CD4-positive, alpha-beta memory T cell (primary cell): ENCODE results near the gene RNMT. TPM values are rescaled to one million over a fixed set of nuclear protein-coding genes. Genes with fewer than 3 reads are reported as not detected.
"Not testable (repeated sequence)": the region's sequence is repeated elsewhere in the genome, so short reads cannot be mapped to it uniquely, and the experiment has no call there.

Experiments
- CTCF ChIA-PET: fragments of 350-600 bp; sonication (Branson Sonifier 250); formaldehyde crosslinking; loops from one replicate; lab custom pipeline; 2021; ENCODE audit warnings: inconsistent platforms; ENCODE audit not compliant: partially characterized antibody; lab: Charles Lee
- POLR2A ChIA-PET: fragments of 350-600 bp; sonication (Branson Sonifier 250); formaldehyde crosslinking; loops from one replicate; lab custom pipeline; 2021; ENCODE audit not compliant: partially characterized antibody; lab: Charles Lee
- DNase-seq, 5 donors: peaks; one replicate each; pipeline versions ENCODE4 v3.0.0 to v3.0.0-alpha.2; 2020 to 2022; ENCODE audit warnings: mixed read lengths in 1 of 5
- H3K27ac ChIP-seq: one replicate; pipeline ENCODE4 v1.7.0; 2013; ENCODE audit warnings: low read depth, low read length
- H3K27me3 ChIP-seq: 2 replicates; pipeline ENCODE4 v1.7.0; 2013; ENCODE audit warnings: mild to moderate bottlenecking, low read length, moderate library complexity; ENCODE audit not compliant: insufficient read depth
- H3K36me3 ChIP-seq: 2 replicates; pipeline ENCODE4 v1.7.0; 2013; ENCODE audit warnings: mild to moderate bottlenecking, low read length, moderate library complexity; ENCODE audit not compliant: insufficient read depth
- H3K4me1 ChIP-seq: 2 replicates; pipeline ENCODE4 v1.7.0; 2013; ENCODE audit warnings: mild to moderate bottlenecking, low read length, moderate library complexity; ENCODE audit not compliant: insufficient read depth
- H3K4me3 ChIP-seq, 2 donors: one replicate each; pipeline ENCODE4 v1.7.0; 2013; ENCODE audit warnings: low read length in 2 of 2, mild to moderate bottlenecking in 1 of 2
- H3K9me3 ChIP-seq, 2 donors: one replicate each; pipeline ENCODE4 v1.7.0; 2013; ENCODE audit warnings: low read length in 2 of 2, control low read depth in 1 of 2; ENCODE audit not compliant: control insufficient read depth in 1 of 2
- H3K27ac Mint-ChIP-seq, 7 donors: one replicate each; pipeline ENCODE4 v1.8.0; 2020 to 2021; ENCODE audit warnings: mixed read lengths in 7 of 7, mild to moderate bottlenecking in 6 of 7, inconsistent platforms in 3 of 7, moderate library complexity in 3 of 7
- H3K27me3 Mint-ChIP-seq, 2 donors: one replicate each; pipeline ENCODE4 v1.8.0; 2020 to 2021; ENCODE audit warnings: mixed read lengths in 2 of 2
- H3K36me3 Mint-ChIP-seq, 2 donors: one replicate each; pipeline ENCODE4 v1.8.0; 2020 to 2021; ENCODE audit warnings: mixed read lengths in 2 of 2, inconsistent platforms in 1 of 2, mild to moderate bottlenecking in 1 of 2
- H3K4me1 Mint-ChIP-seq, 4 donors: one replicate each; pipeline ENCODE4 v1.8.0; 2020 to 2021; ENCODE audit warnings: mixed read lengths in 4 of 4, mild to moderate bottlenecking in 1 of 4
- H3K4me3 Mint-ChIP-seq, 8 donors: one replicate each; pipeline ENCODE4 v1.8.0; 2020 to 2021; ENCODE audit warnings: mixed read lengths in 8 of 8, mild to moderate bottlenecking in 7 of 8, moderate library complexity in 6 of 8, inconsistent platforms in 3 of 8
- H3K9me3 Mint-ChIP-seq, 8 donors: one replicate each; pipeline ENCODE4 v1.8.0; 2020 to 2021; ENCODE audit warnings: mixed read lengths in 8 of 8, mild to moderate bottlenecking in 5 of 8, inconsistent platforms in 3 of 8, moderate library complexity in 1 of 8
- intact Hi-C: fragments of 100-400 bp; cut with micrococcal nuclease; formaldehyde crosslinking; loops from one replicate; pipeline ENCODE4 v1.15.1; 2023
- polyA plus RNA-seq, 2 donors: library from polyadenylated mRNA; unstranded; fragments of 300-500 nt; fragmentation: Illumina TruSeq; gene quantifications; one replicate each; pipeline ENCODE4 v1.2.3, GENCODE V29; 2021
- total RNA-seq, 2 experiments: library from RNA; stranded (reverse); gene quantifications; one replicate each; pipeline ENCODE4 v1.2.3, GENCODE V29; 2021

The RNMT gene
- total RNA-seq, result 10 to 100 TPM; 53.7 to 55.0 TPM
- polyA plus RNA-seq, result 10 to 100 TPM; 40.4 to 50.3 TPM

GRCh38 chr18:13726232-13726971 is at the start of gene RNMT, which contains the start of gene FAM210A:
TSS of gene RNMT (plus strand) at chr18:13726673. CDS start at chr18:13731518, 4,845 bp downstream.
TSS of gene FAM210A (minus strand) at chr18:13726558. CDS start at chr18:13682077, 44,481 bp downstream.
- H3K4me1 ChIP-seq, result peaks cover 49% of the 10 kb centered on the region
- H3K27ac ChIP-seq, result peak within 1 kb of the TSS; percentile 96
- DNase-seq, result peak; percentile 90 to 95 (median 92)
- Mint-ChIP-seq H3K9me3 (peaks cover 0 to under 1% (median 0%) of the 10 kb centered on the region in 8 donors), H3K36me3 (peaks cover 10 to 28% of the 10 kb centered on the region in 2 donors), H3K4me3 (peak within 1 kb of the TSS; percentile 87 to 97 (median 92)), H3K27me3 (no peaks in the 10 kb centered on the region), H3K4me1 (peaks cover 41 to 67% (median 51%) of the 10 kb centered on the region in 4 donors), H3K27ac (peak within 1 kb of the TSS; percentile 85 to 98 (median 97))
- POLR2A ChIA-PET, result interaction anchor here (0.6 to 2.6 kb wide), 14 partner anchors 19 to 1350 kb away, joined by 3 to 13 read pairs (median 4); partner anchors contain the start of genes AFG3L2, CEP192, PTPN2 and SEH1L
- CTCF ChIA-PET, result interaction anchor here (1.1 to 2.0 kb wide), 3 partner anchors 12 to 510 kb away, joined by 3 to 12 read pairs (median 3); no protein-coding TSS in a partner anchor
- peak within 1 kb of the TSS; percentile 76 to 78 for H3K4me3 ChIP-seq
- H3K36me3 ChIP-seq, result peaks cover under 1% of the 10 kb centered on the region
- intact Hi-C loops, result loop anchor here (1.0 to 5.0 kb wide), 9 partner anchors 118 to 1024 kb away; partner anchors contain the start of genes CEP192, CEP76, PSMG2 and PTPN2
- H3K9me3 ChIP-seq, result no peaks in the 10 kb centered on the region
- H3K27me3 ChIP-seq, result no peaks in the 10 kb centered on the region

GRCh38 chr18:13677350-13677749 is 49.1 kb upstream of the RNMT start:
- H3K27me3 ChIP-seq, H3K27me3 Mint-ChIP-seq, DNase-seq, H3K4me3 Mint-ChIP-seq, intact Hi-C loops, H3K27ac Mint-ChIP-seq, H3K4me1 Mint-ChIP-seq, POLR2A ChIA-PET, H3K4me1 ChIP-seq, H3K9me3 Mint-ChIP-seq, H3K27ac ChIP-seq, H3K9me3 ChIP-seq, H3K4me3 ChIP-seq, H3K36me3 ChIP-seq: not testable (repeated sequence)
- peaks cover 0 to 11% of the 10 kb centered on the region in 2 donors for H3K36me3 Mint-ChIP-seq
- CTCF ChIA-PET, result interaction anchor here (1.2 kb wide), 1 partner anchor 9 kb away, joined by 3 read pairs; no protein-coding TSS in a partner anchor

GRCh38 chr18:13680612-13681011 is 45.9 kb upstream of the RNMT start:
- Mint-ChIP-seq H3K9me3 (no peaks in the 10 kb centered on the region), H3K27me3 (no peaks in the 10 kb centered on the region), H3K4me3 (no peak overlapping the region), H3K27ac (no peak overlapping the region), H3K4me1 (peaks cover 0 to 11% (median 7%) of the 10 kb centered on the region in 4 donors), H3K36me3 (peaks cover 0 to 11% of the 10 kb centered on the region in 2 donors)
- intact Hi-C loops, result loop anchor here (2.0 kb wide), 1 partner anchor 464 kb away; no protein-coding TSS in a partner anchor
- Histone ChIP-seq H3K27me3 (no peaks in the 10 kb centered on the region), H3K9me3 (no peaks in the 10 kb centered on the region), H3K4me1 (no peaks in the 10 kb centered on the region), H3K4me3 (no peak overlapping the region), H3K36me3 (no peaks in the 10 kb centered on the region), H3K27ac (no peak overlapping the region)
- no peak for DNase-seq
- ChIA-PET POLR2A (no interaction called here), CTCF (interaction anchor here (1.0 kb wide), 1 partner anchor 465 kb away, joined by 3 read pairs; no protein-coding TSS in a partner anchor)

GRCh38 chr18:13681701-13682100 is 44.8 kb upstream of the RNMT start:
- Histone ChIP-seq H3K27ac (no peak overlapping the region), H3K9me3 (no peaks in the 10 kb centered on the region), H3K4me3 (no peak overlapping the region), H3K27me3 (no peaks in the 10 kb centered on the region), H3K4me1 (no peaks in the 10 kb centered on the region), H3K36me3 (no peaks in the 10 kb centered on the region)
- intact Hi-C loops, result loop anchor here (2.0 kb wide), 1 partner anchor 465 kb away; no protein-coding TSS in a partner anchor
- CTCF ChIA-PET, result interaction anchor here (0.7 kb wide), 1 partner anchor 9 kb away, joined by 3 read pairs; no protein-coding TSS in a partner anchor
- Mint-ChIP-seq H3K4me1 (peaks cover 3 to 12% (median 8%) of the 10 kb centered on the region in 4 donors), H3K27ac (no peak overlapping the region), H3K36me3 (peaks cover 0 to 9% of the 10 kb centered on the region in 2 donors), H3K4me3 (no peak overlapping the region), H3K27me3 (no peaks in the 10 kb centered on the region), H3K9me3 (no peaks in the 10 kb centered on the region)
- no peak for DNase-seq
- POLR2A ChIA-PET, result no interaction called here

- DNase-seq, result no peak
- Mint-ChIP-seq H3K27me3 (no peaks in the 10 kb centered on the region), H3K36me3 (peaks cover 8 to 11% of the 10 kb centered on the region in 2 donors), H3K4me3 (no peak overlapping the region), H3K9me3 (no peaks in the 10 kb centered on the region), H3K27ac (no peak overlapping the region), H3K4me1 (peaks cover 18 to 23% (median 21%) of the 10 kb centered on the region in 4 donors)
- H3K27ac ChIP-seq, result no peak overlapping the region
- H3K9me3 ChIP-seq, result no peaks in the 10 kb centered on the region
- H3K4me1 ChIP-seq, result no peaks in the 10 kb centered on the region
- POLR2A ChIA-PET, result no interaction called here
- H3K36me3 ChIP-seq, result no peaks in the 10 kb centered on the region
- intact Hi-C loops, result no loop called here
- H3K4me3 ChIP-seq, result no peak overlapping the region
- CTCF ChIA-PET, result no interaction called here
- H3K27me3 ChIP-seq, result no peaks in the 10 kb centered on the region
These were observed 41.9 kb upstream of the RNMT start for GRCh38 chr18:13684546-13684945.

- Mint-ChIP-seq H3K27ac (no peak overlapping the region), H3K4me3 (no peak overlapping the region), H3K4me1 (peaks cover 23 to 33% (median 29%) of the 10 kb centered on the region in 4 donors), H3K36me3 (peaks cover 0 to 18% of the 10 kb centered on the region in 2 donors), H3K27me3 (no peaks in the 10 kb centered on the region), H3K9me3 (peaks cover 0 to 12% (median 8%) of the 10 kb centered on the region in 8 donors)
- ChIA-PET CTCF (no interaction called here), POLR2A (no interaction called here)
- no peaks in the 10 kb centered on the region for H3K36me3 ChIP-seq
- H3K4me1 ChIP-seq, result no peaks in the 10 kb centered on the region
- no peaks in the 10 kb centered on the region for H3K27me3 ChIP-seq
- intact Hi-C loops, result no loop called here
- DNase-seq, result no peak
- no peak overlapping the region for H3K27ac ChIP-seq
- no peak overlapping the region for H3K4me3 ChIP-seq
- no peaks in the 10 kb centered on the region for H3K9me3 ChIP-seq
These were observed 38.0 kb upstream of the RNMT start for GRCh38 chr18:13688191-13689136.
